Measurements from ENCODE around the gene RAB33B. TPM values are rescaled to one million over a fixed set of nuclear protein-coding genes. Genes with fewer than 3 reads are reported as not detected.

RAB33B gene
- total and polyA plus RNA-seq, 2 of the 8 experiments (the other 6 are each of a cell fraction or from before 2014, with no cell fraction given), result 4.2 to 8.7 TPM

DNA sequence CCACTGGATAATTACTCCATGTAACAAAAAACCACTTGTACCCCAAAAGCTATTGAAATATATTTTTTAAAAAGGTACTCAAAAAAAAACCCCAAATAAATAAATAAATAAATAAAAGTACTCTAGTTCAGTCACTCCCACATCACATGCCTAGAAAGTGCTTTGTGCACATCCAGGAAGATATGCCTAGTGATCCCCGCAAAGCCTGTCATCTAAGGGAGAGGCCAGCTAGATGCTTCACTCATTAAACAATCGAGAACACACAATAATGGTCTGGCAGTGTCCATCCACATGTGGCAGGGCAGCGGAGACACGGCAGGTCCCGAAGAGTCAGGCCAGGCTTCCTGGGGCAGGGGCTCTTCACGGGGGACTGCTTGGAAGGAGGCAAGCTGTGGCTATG, 47.6 kb downstream of the RAB33B start (continued):
- TF ChIP-seq SRF (IDR thresholded peaks at IDR 0.05; ENCODE audit: low read depth, low read length), result no peak
